ENCODE results near the gene PRM1. TPM values are rescaled to one million over a fixed set of nuclear protein-coding genes. Genes with fewer than 3 reads are reported as not detected.

The PRM1 gene
- total RNA-seq, 3 donors from 2014 or later, result not detected

DNA sequence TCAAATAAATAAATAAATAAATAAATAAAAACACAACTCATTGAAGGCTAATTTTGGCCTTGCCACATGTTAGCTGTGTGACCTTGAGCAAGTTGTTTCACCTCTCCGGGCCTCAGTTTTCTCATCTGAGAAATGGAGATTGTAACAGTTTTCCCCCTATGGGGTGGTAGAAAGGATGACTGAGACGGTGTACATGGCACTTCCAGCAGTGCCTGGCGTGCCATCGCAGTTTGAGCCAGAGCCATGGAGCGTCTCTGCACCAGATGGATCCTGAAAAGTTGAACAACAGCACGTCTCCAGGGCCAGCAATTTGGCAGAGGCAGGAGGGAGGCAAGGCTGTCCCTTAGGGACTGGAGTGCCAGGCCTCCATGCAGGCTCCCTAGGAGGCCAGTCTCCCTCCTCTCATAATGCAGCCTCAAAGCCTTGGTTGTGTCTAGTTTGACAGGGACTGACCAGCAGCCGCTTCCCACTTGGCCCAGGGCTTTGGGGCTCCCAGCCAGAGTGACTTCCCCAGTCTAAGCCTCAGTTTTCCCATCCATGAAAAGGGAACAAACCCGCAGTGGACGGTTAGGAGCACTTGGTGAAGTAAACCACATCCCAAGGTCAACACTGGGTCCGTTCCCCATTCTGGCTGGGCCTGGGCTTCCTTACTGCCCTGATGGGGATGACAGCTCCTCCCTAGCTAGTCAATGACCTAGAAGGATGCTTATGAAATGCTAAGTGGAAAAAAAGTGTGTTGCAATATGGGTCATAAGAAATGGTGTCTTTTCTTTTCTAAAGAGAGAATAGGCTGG is 44.5 kb downstream of the PRM1 start:
- H3K9me3 ChIP-seq, result no peaks in the 10 kb centered on the region
- H3K4me3 ChIP-seq, result no peak overlapping the region
- intact Hi-C loops (cut with DNase I; ENCODE audit: low total_unique reads), result no loop called here
- no peak for DNase-seq (ENCODE audit: low spot score in 2 of 2)
- no peaks in the 10 kb centered on the region for H3K4me1 ChIP-seq
- H3K27me3 ChIP-seq, result no peaks in the 10 kb centered on the region
- TF ChIP-seq POLR2AphosphoS5 (IDR thresholded peaks at IDR 0.05) (no peak), POLR2A (IDR thresholded peaks at IDR 0.05) (no peak)
- TF ChIP-seq, protein P1, sequence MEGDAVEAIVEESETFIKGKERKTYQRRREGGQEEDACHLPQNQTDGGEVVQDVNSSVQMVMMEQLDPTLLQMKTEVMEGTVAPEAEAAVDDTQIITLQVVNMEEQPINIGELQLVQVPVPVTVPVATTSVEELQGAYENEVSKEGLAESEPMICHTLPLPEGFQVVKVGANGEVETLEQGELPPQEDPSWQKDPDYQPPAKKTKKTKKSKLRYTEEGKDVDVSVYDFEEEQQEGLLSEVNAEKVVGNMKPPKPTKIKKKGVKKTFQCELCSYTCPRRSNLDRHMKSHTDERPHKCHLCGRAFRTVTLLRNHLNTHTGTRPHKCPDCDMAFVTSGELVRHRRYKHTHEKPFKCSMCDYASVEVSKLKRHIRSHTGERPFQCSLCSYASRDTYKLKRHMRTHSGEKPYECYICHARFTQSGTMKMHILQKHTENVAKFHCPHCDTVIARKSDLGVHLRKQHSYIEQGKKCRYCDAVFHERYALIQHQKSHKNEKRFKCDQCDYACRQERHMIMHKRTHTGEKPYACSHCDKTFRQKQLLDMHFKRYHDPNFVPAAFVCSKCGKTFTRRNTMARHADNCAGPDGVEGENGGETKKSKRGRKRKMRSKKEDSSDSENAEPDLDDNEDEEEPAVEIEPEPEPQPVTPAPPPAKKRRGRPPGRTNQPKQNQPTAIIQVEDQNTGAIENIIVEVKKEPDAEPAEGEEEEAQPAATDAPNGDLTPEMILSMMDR (IDR thresholded peaks at IDR 0.05), result no peak
- no peak overlapping the region for H3K27ac ChIP-seq
- no peaks in the 10 kb centered on the region for H3K36me3 ChIP-seq

DNA sequence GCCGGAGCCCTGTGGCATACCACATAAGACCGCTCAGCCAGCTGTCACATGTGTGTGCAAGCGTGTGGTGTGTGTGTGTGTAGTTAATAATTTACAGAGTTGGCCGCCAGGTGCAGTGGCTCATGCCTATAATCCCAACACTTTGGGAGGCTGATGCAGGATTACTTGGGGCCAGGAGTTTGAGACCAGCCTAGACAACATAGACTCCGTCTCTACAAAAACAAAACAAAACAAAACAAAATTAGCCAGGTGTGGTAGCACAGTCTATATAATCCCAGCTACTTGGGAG is 45.5 kb downstream of the PRM1 start:
- Histone ChIP-seq H3K27me3 (no peaks in the 10 kb centered on the region), H3K4me1 (no peaks in the 10 kb centered on the region), H3K4me3 (no peak overlapping the region), H3K36me3 (no peaks in the 10 kb centered on the region), H3K27ac (no peak overlapping the region), H3K9me3 (no peaks in the 10 kb centered on the region)
- TF ChIP-seq POLR2A (IDR thresholded peaks at IDR 0.05), result no peak
- TF ChIP-seq, protein P1 (IDR thresholded peaks at IDR 0.05), result no peak
- intact Hi-C loops (cut with DNase I; ENCODE audit: low total_unique reads), result no loop called here
- DNase-seq (ENCODE audit: low spot score in 2 of 2), result no peak

DNA sequence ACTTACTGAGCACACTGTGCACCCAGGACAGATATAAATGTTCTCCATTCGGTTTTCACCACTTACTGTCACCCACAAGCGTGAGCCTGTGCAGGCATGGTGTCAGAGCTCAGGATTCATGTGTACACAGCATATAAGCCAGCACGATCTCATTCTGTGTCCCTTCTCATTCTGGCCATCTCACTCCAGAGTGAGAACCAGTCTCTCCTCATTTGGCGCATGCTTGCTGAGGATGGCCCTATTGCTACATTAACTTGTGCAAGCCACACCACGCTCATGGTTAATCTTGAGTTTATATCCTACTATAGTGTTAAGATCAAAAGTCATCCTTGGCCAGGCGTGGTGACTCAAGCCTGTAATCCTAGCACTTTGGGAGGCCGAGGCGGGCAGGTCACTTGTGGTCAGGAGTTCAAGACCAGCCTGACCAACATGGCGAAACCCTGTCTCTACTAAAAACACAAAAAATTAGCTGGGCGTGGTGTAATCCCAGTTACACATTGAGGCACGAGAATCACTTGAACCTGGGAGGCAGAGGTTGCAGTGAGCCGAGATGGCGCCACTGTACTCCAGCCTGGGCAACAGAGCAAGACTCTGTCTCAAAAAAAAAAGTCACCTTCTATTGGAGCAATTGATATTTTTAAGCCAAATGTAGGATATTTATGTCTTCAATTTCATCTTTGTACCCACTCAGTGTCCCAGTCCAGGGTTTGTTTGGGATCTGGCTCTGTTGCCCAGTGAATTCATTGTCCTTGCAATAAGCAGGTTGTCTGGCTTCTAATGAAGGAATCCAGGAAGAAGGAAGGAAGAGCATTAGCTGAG is 46.0 kb downstream of the PRM1 start:
- Histone ChIP-seq H3K4me1 (no peaks in the 10 kb centered on the region), H3K36me3 (no peaks in the 10 kb centered on the region), H3K27ac (no peak overlapping the region), H3K27me3 (no peaks in the 10 kb centered on the region), H3K4me3 (no peak overlapping the region), H3K9me3 (no peaks in the 10 kb centered on the region)
- no peak for DNase-seq (ENCODE audit: low spot score in 2 of 2)
- TF ChIP-seq POLR2A (IDR thresholded peaks at IDR 0.05), result no peak
- no peak for TF ChIP-seq POLR2AphosphoS5 (IDR thresholded peaks at IDR 0.05)
- TF ChIP-seq, protein P1 (IDR thresholded peaks at IDR 0.05), result no peak
- intact Hi-C loops (cut with DNase I; ENCODE audit: low total_unique reads), result no loop called here

DNA sequence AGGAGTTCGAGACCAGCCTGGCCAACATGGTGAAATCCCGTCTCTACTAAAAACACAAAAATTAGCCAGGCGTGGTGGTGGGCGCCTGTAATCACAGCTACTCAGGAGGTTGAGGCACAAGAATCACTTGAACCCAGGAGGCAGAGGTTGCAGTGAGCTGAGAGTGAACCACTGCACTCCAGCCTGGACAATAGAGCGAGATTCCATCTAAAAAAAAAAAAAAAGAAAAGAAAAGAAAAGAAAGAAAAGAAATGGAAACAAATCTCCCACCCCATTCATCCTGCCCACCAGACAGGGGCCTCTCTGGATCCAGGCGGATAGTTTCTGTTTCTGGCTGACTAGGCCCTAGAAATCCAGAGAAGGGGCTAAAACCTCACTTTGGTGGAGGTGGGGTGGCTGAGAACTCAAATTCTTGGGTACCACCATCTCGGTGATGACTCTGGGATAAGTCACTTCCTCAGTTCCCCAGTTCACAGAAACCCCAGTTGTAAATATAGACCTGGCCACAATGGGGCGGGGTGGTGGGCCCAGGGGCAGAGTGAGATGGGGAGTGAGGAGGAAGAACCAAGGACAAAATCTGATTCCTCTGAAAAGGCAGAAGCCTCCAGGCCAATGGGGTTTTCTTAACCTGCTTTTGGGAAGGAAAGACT is 47.3 kb downstream of the PRM1 start:
- TF ChIP-seq POLR2A (IDR thresholded peaks at IDR 0.05), result no peak
- no peak for TF ChIP-seq POLR2AphosphoS5 (IDR thresholded peaks at IDR 0.05)
- H3K4me1 ChIP-seq, result no peaks in the 10 kb centered on the region

DNA sequence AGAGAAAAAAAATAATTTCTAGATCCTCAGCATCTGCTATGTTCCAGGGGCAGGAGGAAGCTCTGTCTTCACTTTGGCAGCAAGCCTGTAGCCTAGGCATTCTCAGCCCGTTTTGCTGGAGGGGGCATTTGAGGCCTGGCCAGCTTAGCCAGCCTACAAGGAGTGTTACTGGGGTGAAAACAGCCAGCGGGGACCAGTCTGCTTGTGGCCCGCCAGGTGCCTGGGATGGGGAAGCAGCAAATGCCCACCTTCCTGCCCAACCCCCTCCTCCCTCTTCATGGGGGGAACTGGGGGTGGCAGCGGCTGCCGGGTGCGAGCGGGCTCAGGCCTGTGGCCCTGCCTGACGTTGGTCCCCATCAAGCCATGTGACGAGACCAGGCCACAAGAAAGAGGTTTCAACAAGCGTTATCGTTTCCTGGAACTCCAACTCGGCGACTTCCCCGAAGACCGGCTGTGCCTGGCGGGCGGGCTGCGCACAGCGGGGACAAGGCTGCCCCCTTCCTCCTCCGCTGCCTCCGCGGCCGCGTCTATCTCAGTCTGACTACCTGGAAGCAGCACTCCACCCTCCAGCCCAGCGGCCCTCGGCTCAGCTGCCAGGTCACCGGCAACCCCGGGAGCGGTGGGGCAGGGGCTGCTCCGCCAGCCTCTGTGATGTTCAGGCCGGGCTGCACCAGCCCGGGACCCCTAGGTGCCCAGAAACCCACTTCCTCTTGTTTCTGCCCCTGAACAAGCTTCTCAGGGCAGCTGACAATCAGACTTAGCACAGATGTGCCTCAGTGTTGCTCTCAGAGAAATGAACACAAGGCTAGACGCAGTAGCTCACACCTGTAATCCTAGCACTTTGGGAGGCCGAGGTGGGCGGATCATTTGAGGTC is 48.0 kb downstream of the PRM1 start:
- H3K4me1 ChIP-seq, result no peaks in the 10 kb centered on the region
- H3K36me3 ChIP-seq, result no peaks in the 10 kb centered on the region
- peak overlapping the region in 1 of 3 donors; percentile 4 for H3K4me3 ChIP-seq
- H3K27me3 ChIP-seq, result no peaks in the 10 kb centered on the region
- TF ChIP-seq POLR2AphosphoS5 (IDR thresholded peaks at IDR 0.05) (peak in 1 of 3 donors; percentile 23), POLR2A (IDR thresholded peaks at IDR 0.05) (no peak)
- DNase-seq (ENCODE audit: low spot score in 2 of 2), result peak in 1 of 2 donors; percentile 48
- H3K27ac ChIP-seq, result peak overlapping the region; percentile 52 to 67
- intact Hi-C loops (cut with DNase I; ENCODE audit: low total_unique reads), result no loop called here
- H3K9me3 ChIP-seq, result no peaks in the 10 kb centered on the region

More for the DNA sequence above, 47.3 kb downstream of the PRM1 start:
- H3K27ac ChIP-seq, result peak overlapping the region in 1 of 2 donors; percentile 67
- no peaks in the 10 kb centered on the region for H3K9me3 ChIP-seq
- no peak overlapping the region for H3K4me3 ChIP-seq
- intact Hi-C loops (cut with DNase I; ENCODE audit: low total_unique reads), result no loop called here
- H3K27me3 ChIP-seq, result no peaks in the 10 kb centered on the region
- no peak for DNase-seq (ENCODE audit: low spot score in 2 of 2)
- no peaks in the 10 kb centered on the region for H3K36me3 ChIP-seq

All from breast epithelium (tissue), 4 donors.